Medulla oblongata (tissue), 1 donor: ENCODE measurements around the gene FOXD1.
"Not testable (repeated sequence)": the region's sequence is repeated elsewhere in the genome, so short reads cannot be mapped to it uniquely, and the experiment has no call there.

Source experiments
- DNase-seq: peaks from one replicate; pipeline ENCODE4 v3.0.0-alpha.2; 2015; ENCODE audit errors: extremely low spot score

The FOXD1 gene

DNA sequence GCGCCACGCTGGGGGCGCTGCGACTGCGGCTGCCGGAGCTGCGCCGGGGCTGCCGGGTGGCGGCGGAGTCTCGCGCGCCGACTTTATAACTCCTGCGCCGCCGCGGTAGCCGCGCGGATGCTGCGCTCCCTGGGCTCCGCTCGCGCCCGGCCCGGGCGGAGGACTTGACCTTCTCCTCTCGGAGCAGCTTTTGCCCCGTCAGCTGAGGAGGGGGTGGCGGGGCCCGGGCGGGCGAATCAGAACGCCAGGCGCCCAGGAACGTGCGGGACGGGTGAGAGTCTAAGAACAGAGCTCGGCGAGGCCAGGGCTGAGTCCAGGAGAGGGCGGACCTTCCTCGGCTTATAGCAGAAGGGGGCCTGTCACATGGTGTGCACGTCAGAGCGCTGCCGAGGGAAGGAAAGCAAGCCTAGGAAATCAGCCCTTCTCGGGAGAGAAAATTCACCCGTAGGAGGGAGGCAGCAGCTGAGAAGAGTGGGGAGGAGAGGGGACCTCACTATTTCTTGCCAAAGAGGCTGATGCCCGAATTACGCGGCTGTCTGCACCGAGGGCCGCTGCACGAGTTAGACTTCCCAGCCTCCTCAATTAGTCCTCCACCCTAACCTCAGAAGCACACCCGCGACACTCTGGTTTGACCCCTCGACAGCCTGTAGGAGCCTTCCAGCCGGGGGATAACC is at the start of gene FOXD1:
FOXD1 (minus strand) TSS at position 315 of the 674 bp plus-strand sequence. CDS start 415 bp downstream, outside the sequence.
- peak; percentile 57 for DNase-seq

DNA sequence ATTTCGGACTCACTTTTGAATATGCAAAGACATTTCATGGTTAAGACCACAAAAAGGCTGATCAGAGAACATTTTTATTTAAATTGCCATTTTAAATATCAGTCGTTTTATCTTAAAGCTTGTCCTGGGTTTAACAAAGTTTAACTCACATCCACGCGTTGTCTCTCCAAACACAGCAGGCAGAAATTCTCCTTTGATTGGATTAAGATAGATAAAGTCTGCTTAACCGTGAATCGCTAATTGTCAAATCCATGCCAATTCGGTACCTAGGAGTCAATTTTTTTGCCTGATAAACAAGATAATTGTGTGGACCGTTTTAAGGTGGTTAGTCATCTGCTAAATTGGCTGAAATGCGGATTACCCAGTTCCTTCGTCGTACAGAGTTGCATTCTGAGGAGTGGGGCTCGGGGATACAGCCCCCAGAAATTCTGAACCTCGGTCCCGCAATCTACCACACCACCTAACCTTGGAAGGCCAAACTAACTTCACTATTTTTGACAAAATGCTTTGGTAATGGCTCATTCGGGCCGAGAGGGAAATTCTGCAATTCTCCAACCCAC is 49.0 kb upstream of the FOXD1 start:
- no peak for DNase-seq

GRCh38 chr5:73496984-73497457 is 48.4 kb upstream of the FOXD1 start:
- peak; percentile 12 for DNase-seq

GRCh38 chr5:73495772-73496335 is 47.3 kb upstream of the FOXD1 start:
- no peak for DNase-seq

DNA sequence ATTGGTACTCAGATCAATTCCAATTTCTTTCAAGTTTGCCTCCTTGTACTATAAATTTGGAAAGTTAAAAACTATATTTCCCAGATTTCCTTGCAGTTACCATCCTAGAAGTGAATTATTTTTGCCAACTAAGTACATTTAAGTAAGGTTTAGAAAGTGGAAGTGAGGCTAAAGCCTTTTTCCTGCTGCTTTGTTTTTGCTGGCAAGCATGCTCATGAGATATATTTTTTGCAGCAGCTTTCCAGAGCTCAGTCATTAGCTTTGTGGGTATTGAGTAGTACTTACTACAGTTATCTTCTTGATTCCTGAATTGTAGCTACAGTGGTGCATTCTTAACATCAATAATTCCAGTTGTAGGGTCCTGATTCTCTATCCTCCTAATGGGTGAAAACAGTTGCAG is 46.1 kb upstream of the FOXD1 start:
- no peak for DNase-seq

GRCh38 chr5:73493421-73493820 is 44.8 kb upstream of the FOXD1 start:
- DNase-seq, result no peak

DNA sequence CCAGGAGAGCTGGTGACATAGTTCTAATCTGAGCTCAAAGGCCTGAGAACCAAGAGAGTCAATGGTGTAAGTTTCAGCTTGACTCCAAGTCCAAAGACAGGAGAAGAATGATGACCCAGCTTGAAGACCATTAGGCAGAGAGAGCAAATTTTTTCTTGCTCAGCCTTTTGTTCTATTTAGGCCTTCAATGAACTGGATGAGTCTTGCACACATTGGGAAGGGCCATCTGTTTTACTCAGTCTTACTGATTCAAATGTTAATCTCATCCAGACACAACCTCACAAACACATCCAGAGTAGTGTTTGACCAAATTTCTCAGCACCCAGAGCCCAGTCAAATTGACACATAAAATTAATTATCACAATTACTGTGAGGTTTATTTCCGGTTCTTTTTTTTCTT is 42.6 kb upstream of the FOXD1 start:
- DNase-seq, result no peak

DNA sequence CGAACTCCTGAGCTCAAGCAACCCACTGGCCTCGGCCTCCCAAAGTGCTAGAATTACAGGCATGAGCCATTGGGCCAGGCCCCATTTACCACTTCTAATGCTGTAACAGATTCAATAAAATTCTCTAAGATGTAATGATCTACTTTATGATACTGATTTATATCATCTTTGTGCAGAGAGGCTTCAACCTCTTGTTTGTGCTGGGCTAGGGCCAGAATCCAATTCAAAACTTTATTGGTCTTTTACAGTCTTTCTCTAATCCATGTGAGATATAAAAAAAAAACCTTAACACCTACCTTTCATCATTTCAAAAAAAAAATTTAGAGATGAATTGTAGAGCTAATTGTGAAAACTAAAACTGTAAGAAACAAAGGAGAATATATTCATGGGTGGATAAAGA is 41.5 kb upstream of the FOXD1 start:
- DNase-seq, result no peak

DNA sequence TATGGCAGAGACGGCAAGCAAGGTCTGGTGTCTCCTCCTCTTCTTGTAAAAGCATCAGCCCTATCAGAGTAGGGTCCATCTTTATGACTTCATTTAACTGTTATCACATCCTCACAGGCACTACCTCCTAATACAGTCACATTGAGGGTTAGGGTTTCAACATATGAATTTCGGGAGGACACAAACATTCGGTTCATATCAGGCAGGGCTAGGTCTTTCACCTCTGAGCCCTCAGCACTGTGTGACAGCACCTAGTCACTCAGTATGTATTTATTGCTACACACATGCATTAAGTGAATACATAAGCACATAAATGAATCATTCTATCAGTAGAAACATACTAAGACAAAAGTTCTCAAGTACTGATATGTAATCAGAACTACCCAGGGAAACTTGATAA is 40.2 kb upstream of the FOXD1 start:
- DNase-seq, result no peak

GRCh38 chr5:73487815-73488214 is 39.2 kb upstream of the FOXD1 start:
- DNase-seq, result no peak

- DNase-seq, result not testable (repeated sequence)
Observed at GRCh38 chr5:73487257-73487656, 38.7 kb upstream of the FOXD1 start.

- no peak for DNase-seq
Observed at GRCh38 chr5:73486119-73486899, 37.7 kb upstream of the FOXD1 start.

GRCh38 chr5:73485715-73486114 is 37.1 kb upstream of the FOXD1 start:
- DNase-seq, result no peak

GRCh38 chr5:73484511-73484910 is 35.9 kb upstream of the FOXD1 start:
- no peak for DNase-seq

DNA sequence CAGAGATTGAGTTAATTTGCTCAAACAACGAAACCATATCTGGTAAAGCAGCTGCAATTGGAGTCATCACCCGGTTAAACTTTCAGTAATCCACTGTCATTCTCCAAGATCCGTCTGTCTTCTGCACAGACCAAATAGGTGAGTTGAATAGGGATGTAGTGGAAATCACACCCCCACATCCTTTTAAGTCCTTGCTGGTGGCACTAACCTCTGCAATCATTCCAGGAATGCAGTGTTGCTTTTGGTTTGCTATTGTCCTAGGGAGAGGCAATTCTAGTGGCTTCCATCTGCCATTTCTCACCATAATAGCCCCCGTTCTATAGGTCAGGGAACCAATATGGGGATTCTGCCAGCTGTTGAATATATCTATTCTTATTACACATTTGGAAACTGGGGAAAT is 35.1 kb upstream of the FOXD1 start:
- no peak for DNase-seq

- no peak for DNase-seq
Observed at GRCh38 chr5:73482383-73483136, 34.0 kb upstream of the FOXD1 start.

DNA sequence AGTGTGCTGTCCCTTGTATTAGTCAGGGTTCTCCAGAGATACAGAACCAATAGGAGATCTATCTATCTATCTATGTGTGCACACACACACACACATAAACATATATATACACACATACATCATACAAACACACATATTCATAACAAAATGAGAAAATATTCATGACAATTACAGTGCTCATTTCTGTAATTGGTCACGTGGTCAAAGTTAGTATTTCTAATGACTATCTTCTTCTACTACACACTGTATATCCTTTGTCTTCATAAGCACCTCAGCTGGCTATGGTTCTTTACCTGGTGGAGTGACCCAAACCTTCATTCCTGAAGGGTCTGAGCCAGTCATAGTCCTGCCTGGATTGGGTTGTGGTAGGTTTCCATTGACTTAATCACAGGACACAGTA is 31.9 kb upstream of the FOXD1 start:
- DNase-seq, result no peak

GRCh38 chr5:73472116-73472515 is 23.5 kb upstream of the FOXD1 start:
- no peak for DNase-seq

GRCh38 chr5:73471654-73472053 is 23.1 kb upstream of the FOXD1 start:
- no peak for DNase-seq

DNA sequence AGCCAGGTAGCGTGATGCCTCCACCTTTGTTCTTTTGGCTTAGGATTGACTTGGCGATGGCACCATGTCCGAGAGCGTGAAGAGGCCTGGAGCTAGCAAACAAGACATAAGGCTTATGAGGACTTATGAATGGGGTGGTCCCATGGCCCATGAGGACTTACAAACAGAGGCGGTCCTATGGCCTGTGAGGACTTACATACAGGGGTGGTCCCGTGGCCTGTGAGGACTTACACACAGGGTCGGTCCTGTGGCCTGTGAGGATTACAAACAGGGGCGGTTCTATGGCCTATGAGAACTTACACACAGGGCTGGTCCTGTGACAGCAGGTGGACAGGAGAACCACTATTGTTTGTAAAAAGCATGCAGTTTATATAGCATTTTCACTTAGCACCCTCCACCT is 21.3 kb upstream of the FOXD1 start:
- DNase-seq, result no peak

DNA sequence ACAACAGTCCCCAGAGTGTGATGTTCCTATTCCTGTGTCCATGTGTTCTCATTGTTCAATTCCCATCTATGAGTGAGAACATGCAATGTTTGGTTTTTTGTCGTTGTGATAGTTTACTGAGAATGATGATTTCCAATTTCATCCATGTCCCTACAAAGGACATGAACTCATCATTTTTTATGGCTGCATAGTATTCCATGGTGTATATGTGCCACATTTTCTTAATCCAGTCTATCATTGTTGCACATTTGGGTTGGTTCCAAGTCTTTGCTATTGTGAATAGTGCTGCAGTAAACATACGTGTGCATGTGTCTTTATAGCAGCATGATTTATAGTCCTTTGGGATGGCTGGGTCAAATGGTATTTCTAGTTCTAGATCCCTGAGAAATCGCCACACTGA is 20.1 kb upstream of the FOXD1 start:
- DNase-seq, result not testable (repeated sequence)
